ENCODE results near the gene MYOF.

DNA sequence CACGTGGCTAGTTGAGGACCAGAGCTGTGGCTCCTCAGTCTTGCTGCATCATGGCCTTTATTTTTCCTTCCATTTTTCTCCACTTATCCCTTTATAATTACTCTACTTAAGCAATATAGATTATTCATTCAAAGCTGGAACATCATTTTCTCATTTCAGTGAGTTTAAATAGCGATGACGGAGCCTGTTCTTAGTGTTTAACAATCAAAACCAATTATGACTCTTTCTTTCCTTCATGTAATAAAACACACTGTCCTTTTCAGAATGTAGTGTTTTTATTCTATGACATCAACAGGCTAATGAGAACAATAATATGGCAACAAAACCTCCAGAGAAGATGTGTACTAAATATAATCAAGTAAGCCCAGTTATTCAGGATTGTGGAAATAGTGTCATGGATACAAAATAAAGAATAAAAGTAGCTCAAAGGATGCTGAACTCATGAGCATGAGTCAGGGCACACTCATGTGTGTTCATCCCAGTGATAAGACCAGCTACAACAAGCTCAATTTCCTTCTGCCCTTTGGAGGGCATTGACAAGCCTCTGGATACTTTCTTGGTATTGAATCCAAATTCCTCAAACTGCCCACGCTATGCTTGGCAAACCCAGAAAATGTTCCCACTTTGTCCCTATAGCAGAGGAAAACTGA lies 220.0 kb downstream of the MYOF start:
- no peak for TF ChIP-seq EZH2 (IDR thresholded peaks at IDR 0.05; ENCODE audit: low read length, missing control alignments)
- TF ChIP-seq, protein P1, sequence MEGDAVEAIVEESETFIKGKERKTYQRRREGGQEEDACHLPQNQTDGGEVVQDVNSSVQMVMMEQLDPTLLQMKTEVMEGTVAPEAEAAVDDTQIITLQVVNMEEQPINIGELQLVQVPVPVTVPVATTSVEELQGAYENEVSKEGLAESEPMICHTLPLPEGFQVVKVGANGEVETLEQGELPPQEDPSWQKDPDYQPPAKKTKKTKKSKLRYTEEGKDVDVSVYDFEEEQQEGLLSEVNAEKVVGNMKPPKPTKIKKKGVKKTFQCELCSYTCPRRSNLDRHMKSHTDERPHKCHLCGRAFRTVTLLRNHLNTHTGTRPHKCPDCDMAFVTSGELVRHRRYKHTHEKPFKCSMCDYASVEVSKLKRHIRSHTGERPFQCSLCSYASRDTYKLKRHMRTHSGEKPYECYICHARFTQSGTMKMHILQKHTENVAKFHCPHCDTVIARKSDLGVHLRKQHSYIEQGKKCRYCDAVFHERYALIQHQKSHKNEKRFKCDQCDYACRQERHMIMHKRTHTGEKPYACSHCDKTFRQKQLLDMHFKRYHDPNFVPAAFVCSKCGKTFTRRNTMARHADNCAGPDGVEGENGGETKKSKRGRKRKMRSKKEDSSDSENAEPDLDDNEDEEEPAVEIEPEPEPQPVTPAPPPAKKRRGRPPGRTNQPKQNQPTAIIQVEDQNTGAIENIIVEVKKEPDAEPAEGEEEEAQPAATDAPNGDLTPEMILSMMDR (conservative IDR thresholded peaks at IDR 0.05 in 1 of 2, IDR thresholded peaks at IDR 0.05 in 1 of 2; ENCODE audit: low read depth in 1 of 2, low read length in 2 of 2), result no peak
